G401.6 (cell line): ENCODE data around the gene CBFA2T3.
"Not testable (repeated sequence)": the region's sequence is repeated elsewhere in the genome, so short reads cannot be mapped to it uniquely, and the experiment has no call there.

Experiments
- FAIRE-seq: peaks from 2 replicates; lab custom pipeline; 2012; peaks lifted over from hg19 to GRCh38; lab: Jason Lieb, UNC

The CBFA2T3 gene

DNA sequence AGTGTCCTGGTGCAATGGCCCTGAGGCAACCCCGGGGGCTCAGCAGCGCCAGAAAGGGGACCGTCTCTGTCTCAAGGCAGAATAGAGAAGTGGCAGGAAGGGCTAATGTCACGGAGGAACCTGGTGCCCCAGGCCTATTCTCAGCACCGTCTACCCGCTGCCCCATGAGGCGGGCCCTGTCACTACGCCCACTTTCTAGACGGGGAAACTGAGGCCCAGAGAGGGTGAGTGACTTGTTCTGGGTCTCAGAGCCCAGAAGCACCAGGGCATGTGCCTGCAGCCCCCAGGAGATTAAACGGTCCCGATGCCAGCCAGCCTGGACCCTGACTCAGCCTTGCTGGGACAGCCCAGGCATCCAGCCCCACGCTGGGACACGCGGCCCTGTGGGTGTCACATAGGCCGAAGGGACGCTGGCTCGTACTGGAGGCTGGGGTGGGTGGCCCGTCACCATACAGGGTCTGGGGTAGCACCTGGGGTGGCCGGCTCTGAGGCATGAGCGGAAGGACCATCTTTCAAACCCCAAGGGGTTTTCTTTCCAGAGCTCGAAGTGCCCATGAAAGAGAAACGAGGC is 70.4 kb downstream of the CBFA2T3 start:
- no peak for FAIRE-seq

DNA sequence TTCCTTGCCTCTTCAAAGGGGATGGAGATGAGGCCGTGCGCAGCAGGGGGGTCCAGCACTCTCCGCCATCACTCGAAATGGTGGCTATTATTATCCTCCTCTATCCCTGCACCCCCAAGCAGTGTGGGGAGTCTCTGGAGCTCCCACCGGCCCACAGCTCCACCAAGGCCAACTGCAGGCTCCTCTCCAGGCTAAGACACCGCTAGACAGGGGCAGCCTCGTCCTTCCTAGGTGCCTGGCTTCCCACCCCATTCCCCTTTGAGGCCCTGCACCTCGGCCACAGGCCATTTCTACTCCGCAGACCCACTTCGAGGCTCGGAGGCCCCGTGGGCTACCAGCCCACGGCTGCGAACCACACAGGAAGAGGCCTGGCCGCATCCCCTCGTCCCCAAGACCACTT is 71.0 kb downstream of the CBFA2T3 start:
- no peak for FAIRE-seq

DNA sequence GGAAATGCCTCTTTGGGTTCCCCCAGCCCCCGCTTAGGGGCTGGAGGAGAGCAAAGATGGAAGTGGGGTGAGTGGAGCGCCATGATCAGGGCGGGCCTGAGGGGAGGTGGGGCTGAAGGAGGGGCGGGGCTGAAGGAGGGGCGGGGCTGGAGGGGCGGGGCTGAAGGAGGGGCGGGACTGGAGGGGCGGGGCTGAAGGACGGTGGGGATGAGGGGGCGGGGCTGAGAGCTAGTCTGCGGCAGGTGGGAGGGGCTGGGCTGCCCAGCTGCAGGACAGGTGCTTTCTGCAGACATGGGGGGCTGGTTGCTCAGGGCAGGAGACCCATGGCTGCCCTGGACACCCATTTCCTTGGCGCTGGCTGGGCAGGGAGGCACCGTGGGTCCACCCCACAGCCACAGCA is 71.4 kb downstream of the CBFA2T3 start:
- no peak for FAIRE-seq

DNA sequence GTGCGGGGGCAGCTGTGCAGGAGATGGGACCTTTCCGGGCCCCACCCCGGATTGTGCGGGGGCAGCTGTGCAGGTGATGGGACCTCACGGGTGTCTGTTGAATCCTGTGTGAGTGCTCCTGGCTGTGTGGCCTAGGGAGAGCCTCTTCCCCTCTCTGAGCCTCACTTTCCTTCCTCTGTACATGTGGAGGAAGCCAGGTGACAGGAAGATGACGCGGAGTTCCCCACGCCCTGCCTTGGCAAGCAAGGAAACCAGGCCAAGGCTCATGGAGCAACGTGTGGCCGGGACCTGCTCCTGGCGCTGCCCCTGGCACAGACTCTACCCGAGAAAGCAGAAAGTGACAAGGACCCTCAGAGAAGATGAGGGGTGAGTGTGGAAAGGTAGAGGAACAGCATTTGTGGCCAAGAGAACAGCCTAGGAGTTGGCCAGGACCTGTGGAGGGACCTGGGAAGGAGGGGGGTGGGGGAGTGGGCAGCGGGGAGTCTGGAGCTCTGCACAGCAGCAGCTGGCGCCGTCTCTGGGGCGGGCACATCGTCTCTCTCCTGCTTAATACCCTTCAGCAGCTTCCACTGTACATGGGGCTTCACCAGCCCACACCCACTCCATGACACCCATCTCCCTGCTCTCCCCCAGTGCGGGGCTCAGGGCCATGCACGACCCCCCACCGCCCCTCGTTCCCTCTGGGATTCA is 72.2 kb downstream of the CBFA2T3 start:
- FAIRE-seq = no peak

DNA sequence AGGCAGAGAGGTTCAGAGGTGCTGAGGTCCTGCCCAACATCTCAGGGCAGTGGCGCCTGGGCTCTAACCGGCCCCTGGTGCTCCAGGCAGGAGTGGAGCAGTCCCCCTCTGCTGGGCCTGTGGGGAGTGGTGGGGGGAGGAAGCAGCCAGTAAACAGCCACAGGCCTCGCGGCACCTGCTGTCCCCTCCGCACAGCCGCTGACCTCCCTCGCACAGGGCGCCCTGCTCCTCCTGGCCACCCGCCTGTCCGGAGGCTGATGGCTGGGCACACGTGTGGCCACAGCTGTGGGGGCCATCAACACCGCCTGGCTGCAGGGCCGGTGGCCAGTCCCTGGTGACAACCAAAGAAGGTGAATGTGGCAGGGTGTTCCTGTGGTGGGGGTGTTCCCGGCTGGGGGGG is 73.7 kb downstream of the CBFA2T3 start:
- no peak for FAIRE-seq

DNA sequence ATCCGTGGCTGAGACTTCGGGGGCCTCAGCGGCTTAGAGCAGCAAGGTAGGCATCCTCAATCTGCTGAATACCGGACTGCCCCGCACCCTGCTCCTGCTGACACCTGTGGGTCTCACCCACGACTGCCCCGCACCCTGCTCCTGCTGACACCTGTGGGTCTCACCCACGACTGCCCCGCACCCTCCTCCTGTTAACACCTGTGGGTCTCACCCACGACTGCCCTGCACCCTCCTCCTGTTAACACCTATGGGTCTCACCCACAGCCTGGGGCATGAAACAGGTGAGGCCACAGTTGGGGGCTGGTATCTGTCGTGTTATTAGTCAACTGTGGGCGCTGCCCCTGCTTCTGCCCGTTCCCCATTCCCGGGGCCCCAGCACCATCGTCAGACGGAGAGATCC is 74.3 kb downstream of the CBFA2T3 start:
- FAIRE-seq = no peak

DNA sequence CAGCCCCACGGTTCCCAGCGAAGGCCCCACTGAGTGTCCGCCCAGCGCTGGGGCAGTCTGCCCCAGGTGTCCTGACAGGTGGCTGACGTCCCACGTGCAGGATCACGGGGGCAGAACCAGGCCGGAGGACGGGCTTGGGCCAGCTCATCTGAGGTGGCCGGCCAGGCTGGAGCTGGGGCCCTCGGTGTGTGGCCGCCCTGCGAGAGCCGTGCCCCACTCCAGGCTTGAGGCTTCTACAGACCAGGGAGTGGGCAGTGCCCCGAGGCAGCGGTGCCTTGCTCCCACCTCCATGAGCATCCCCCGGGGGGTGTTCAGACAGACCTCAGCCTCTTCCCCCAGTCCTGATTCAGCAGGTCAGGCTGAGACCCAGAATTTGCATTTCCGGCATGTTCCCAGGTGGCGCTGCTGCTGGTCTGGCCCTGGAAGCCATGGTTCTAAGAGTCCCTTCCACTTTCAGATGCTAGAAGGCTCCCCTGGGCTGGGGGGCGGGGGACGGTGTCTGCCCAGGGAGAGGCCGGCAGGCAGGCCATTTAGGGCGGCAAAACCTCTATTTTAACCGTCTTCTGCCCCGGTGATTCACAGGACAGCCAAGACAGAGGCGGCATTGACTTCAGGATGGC is 75.2 kb downstream of the CBFA2T3 start:
- no peak for FAIRE-seq

DNA sequence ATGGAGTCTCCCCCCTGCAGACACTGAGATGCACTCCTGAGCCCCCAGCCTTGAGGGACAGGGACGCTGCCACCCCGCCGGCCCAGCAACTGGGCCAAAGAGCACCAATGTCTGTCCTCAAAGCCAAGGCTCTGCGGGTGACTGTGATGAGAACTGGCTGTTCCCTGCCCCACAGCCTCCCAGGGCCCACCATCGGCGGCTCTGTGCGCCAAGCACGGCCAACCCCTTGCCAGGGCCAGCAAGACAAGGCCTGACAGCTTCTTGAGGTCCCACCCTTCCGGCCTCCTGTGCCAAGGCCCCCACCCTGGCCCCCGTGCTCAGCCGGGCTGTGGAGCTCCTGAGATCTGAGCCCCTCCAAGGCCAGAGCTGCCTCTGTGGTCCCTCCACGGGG is 76.3 kb downstream of the CBFA2T3 start:
- FAIRE-seq = no peak

DNA sequence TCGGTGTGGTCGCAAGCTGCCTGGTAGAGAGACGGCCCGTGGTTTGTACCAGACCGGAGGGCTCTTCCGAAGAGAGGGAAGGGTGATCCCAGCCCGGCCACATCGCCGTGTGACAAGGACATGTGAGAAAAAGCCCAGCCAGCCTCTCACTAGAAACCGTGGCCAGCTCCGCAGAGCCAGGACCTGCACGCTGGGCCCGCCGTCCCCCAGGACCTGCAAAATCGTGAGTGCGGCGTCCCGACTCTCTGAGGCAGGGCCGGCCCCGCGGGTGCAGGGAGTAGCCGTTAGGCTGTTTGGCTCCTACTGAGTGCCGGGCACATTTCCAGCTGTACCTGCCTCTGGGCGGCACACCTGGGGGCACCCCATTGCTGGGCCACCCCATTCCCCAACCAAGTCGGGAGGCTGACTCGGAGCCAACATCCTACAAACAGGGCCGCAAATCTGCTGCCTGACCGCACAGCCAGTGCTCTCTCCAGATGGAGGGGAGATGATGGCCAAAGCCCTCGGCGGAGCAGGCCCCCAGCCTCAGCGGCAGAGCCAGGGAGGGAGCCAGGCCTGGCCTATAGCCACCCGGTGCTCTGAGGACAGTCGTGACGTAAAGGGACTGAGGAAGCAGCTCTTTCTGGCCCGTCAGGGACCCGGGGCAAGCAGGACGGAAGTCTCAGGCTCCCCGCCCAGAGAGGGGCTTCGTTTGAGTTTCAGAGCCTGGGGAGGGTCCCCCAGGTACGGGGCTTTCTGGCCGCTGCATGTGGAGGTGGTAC is 76.9 kb downstream of the CBFA2T3 start:
- FAIRE-seq = no peak

DNA sequence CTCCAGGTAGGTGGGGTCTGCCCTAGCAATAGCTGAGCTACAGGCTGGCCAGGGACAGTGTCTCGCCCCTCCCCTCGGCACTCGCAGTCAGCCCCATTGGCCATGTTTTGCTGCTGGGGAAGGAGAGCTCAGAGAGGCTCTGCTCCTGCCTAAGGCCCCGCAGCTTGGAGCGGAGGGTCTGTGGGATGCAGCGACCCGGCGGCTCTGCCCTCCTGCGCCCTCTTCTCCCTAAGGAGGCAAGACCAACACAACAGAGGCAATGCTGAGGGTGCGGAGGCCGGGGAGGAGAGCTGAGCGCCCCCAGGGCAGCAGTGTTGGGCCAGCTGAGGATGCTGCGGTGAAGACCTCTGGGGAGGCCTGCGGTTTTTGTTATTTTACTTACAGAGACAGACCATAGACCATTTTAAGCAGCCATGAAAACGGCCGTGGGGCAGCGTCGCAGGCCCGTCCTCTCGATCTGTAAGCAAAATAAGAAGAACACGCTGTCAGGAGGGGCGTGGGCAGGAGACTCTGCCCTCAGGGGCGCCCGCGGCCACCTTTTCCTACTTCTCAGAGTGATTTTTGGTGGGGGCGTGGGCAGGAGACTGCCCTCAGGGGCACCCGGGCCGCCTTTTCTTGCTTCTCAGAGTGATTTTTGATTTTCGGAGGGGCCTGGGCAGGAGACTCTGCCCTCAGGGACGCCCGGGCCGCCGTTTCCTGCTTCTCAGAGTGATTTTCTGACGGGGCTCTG is 79.1 kb downstream of the CBFA2T3 start:
- no peak for FAIRE-seq

DNA sequence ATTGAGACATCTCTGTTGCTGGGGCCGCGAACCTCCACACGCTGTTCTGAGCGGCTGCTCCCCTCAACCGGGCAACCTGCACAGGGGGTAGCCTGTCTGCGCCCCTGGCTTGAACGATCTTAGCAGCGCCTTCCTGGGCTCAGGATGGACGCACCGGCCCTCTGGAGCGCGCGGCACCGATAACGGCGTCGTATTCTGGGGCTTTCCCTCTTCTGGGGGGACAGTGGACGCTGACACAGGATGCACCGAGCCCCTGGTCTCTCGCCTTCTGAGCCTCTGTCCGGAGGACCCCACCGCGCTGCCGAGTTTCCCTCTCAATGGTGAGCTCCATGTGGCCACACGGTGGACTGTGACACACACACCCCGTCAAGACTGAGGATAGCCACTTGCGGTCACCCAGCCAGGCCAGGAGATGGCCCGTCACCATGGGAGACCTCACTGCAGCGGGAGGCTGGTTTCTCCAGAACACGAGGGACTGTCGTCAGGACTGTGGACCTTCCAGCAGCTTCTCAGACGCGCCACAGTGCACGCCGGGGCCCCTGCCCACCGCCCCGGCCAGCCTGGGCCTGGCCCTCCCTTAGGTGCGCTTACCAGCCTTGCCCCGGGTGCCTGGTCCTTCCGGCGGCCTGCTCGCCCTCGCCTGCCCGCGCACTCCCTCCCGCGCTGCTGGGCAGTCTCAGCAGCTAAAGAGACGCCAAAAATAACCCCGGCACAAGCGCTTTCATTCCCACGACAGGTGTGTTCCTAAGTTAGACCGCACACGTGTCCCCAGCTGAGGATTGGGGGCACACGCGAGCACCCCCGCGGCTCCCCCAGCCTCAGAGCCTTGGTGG is 80.6 kb downstream of the CBFA2T3 start:
- no peak for FAIRE-seq

DNA sequence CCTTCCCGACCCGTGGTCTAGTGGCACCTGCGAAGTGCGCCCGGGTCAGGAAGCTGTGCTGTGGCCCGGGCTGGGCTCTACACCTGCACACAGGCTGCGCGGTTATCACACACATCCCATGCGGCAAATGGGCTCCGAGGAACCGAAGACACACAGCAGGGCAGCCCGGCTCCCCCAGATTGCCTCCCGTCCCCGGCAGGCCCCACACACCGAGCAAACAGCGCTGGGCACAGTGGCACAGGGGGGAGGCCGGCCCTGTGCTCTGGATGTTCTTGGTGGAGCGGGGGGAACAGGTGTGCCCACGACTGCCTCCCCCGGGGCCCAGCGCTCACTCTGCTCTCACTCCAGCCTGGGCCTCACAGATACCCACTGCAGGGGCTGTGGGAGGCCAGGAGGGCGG is 81.7 kb downstream of the CBFA2T3 start:
- FAIRE-seq = no peak

DNA sequence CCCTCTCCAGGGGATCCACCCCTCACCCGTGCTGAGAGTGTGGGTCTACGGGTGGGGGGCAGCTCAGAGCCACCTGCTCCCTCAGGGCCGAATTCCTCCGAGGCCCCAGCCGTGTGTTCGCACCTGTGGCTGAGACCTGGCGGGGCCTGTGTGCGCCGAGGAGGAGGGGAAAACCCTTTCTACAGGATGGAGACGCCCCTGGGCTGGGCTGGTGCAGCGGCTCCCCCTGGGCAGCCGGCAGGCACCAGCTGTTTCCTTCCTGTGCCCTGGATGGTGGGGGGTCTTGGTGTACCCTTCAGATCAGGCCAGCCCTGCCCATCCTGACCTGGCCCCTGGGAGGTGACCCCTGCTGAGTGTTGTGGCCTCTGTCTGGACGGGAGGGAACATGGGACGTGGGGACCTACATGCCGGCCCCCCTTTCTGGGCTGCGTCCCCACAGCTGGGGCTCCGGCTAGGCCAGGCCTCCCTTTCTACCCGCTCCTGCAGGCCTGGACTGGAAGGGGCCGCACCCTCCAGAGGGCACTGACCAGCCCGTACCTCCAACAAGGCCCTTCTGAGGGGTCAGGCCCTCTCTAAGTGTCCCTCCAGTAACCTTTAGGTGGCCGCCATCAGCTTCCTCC is 82.2 kb downstream of the CBFA2T3 start:
- no peak for FAIRE-seq

DNA sequence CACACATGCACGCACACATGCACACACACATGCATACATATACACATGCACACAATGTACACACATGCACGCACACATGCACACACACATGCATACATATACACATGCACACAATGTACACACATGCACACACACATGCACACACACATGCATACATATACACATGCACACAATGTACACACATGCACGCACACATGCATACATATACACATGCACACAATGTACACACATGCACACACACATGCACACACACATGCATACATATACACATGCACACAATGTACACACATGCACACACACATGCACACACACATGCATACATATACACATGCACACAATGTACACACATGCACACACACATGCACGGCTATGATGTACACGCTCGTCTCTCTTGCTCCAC is 82.7 kb downstream of the CBFA2T3 start:
- not testable (repeated sequence) for FAIRE-seq

DNA sequence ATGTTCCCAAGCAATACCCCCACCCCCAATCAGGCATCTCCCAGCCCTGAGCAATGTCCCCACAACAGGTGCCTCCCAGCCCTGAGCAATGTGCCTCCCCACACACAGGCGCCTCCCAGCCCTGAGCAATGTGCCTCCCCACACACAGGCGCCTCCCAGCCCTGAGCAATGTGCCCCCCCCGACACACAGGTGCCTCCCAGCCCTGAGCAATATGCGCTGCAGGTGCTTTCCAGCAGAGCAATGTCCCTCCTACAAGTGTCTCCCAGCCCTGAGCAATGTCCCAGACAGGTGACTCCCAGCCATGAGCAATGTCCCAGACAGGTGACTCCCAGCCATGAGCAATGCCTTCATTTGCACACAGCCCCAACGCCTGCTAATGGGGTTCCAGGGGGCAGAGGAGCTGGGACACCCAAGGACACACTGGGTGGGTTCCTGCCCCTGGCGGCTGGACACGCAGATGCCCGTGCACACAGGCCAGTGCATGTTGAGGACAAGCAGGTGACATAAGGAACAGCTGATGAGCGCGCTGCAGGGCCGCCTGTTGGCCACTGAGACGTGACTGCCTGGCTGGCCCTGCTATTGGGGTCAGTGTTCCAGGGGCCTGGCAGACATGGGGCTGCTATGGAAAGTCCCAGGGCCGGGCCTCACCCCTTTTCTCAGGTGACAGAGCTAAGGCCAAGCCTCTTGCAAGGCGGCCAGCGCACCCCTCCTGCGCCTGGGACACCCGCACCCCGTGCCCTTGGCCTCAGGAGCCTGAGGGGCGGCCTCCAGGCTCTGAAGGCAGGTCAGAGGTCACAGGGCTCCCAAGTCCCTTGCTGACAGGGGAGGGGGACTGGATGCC is 83.7 kb downstream of the CBFA2T3 start:
- FAIRE-seq = no peak

DNA sequence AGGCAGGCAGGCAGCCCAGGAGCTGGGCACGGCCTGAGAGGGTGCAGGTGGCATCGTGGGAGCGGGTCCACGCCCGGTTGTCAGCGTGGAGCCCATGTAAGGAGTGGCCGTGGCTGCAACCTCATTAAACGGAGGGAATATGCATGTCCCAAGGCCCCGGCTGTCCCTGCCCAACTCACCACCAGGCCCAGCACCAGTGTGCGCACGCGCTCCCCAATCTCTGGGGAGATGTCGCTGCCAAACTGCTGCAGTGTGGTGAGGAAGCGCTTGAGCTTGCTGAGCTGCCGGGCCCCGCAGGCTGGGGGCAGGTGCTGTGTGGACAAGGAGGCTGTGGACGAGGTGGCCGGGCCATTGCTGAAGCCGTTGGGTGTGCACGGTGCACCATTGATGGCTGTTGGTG is 84.9 kb downstream of the CBFA2T3 start:
- no peak for FAIRE-seq

DNA sequence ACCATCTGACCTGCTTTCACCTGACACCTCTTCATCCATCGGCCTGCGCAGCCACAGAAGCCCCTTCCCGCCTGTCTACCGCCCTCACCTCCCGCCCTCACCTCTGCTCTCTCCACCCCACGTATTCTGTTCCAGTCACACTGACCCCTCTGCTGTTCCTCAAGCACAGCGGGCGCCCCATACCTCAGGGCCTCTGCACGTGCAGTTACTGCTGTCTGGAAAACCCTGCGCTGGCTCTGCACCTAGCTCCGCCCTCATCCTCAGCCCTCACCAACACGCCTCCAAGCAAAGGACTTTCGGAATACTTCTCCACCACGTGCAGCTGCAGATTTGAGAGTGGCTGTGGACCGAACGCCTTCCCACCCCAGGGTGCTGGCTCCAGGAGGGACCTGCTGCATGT is 85.9 kb downstream of the CBFA2T3 start:
- FAIRE-seq = no peak

DNA sequence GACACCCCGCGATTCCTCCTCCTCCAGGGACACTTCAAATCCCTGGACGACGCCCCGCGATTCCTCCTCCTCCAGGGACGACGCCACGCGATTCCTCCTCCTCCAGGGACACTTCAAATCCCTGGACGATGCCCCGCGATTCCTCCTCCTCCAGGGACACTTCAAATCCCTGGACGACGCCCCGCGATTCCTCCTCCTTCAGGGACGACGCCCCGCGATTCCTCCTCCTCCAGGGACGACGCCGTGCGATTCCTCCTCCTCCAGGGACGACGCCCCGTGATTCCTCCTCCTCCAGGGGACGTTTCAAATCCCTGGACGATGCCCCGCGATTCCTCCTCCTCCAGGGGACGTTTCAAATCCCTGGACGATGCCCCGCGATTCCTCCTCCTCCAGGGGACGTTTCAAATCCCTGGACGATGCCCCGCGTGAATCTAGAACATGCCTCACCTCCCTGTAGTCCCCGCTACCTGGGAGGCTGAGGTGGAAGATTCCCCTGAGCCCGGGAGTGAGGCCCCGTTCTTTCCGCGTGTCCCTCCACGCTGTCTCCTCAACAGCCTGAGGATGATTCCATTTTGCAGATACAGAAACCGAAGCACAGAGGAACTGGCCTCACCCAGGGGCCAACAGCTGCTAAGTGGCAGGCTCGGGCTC is 87.2 kb downstream of the CBFA2T3 start:
- FAIRE-seq = not testable (repeated sequence)

DNA sequence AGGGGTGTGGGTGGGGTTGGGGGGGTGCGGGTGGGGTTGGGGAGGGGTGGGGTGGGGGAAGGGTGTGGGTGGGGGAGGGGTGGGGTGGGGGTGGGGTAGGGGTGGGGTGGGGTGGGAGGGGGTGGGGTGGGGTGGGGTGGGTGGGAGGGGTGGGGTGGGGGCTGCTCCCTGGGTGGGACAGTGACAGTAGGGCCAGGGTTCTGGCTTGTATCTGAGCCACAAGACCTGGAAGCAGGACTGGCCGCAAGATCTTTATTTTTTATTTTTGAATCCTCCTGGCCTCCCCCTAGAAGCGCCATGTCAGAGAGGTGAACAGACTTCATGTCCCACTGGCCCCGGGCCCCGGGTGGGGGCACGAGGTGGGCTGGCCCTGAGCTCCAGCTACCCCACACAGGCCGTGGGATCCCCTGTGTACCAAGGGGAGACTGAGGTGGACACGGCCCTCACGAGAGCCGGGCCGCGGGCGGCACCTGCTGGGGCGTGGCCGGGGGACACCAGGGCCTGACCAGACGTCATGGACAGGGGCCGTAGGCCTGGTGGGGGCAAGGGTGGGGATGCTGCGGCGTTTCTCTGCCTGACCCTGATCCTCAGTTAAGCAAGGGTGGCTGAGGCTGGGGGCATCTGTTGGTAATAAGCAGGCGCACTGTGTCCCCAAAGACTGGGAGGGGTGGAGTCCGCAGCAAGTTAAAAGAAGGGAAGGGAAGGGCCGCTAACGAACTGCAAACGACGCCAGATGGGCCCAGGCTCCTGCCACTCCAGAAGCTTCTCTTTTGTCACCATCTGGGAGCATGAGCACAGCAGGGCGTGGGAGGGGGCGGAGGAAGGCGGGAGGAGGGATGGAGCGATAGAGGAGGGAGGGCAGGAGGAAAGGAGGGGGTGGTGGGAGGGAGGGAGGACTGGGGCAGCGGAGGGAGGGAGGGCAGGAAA is 88.3 kb downstream of the CBFA2T3 start:
- no peak for FAIRE-seq
